H9 (cell line): Measurements from ENCODE around the gene CEP128. TPM values are rescaled to one million over a fixed set of nuclear protein-coding genes. Genes with fewer than 3 reads are reported as not detected.

Experiments
- DNase-seq: peaks from one replicate; pipeline ENCODE4 v3.0.0-alpha.2; 2017
- H2AFZ ChIP-seq: one replicate; pipeline ENCODE4 v1.6.1; 2013; ENCODE audit warnings: mild to moderate bottlenecking, low read length, control low read depth, moderate library complexity
- H2AK5ac ChIP-seq: 2 replicates; pipeline ENCODE4 v1.6.1; 2013; ENCODE audit warnings: low read length, control low read depth, mixed read lengths; ENCODE audit not compliant: insufficient read length
- H2BK120ac ChIP-seq: one replicate; pipeline ENCODE4 v1.6.1; 2013; ENCODE audit warnings: low read depth, mild to moderate bottlenecking, low read length, control low read depth, inconsistent platforms; ENCODE audit not compliant: poor library complexity, severe bottlenecking
- H2BK12ac ChIP-seq: 2 replicates; pipeline ENCODE4 v1.6.1; 2013; ENCODE audit warnings: low read length, control low read depth, mixed read lengths, low read depth; ENCODE audit not compliant: insufficient read length
- H2BK15ac ChIP-seq: 2 replicates; pipeline ENCODE4 v1.6.1; 2013; ENCODE audit warnings: low read depth, low read length, control low read depth
- H2BK20ac ChIP-seq: one replicate; pipeline ENCODE4 v1.6.1; 2013; ENCODE audit warnings: low read depth, mild to moderate bottlenecking, low read length, control low read depth, inconsistent platforms; ENCODE audit not compliant: poor library complexity, severe bottlenecking
- H2BK5ac ChIP-seq: 2 replicates; pipeline ENCODE4 v1.6.1; 2013; ENCODE audit warnings: low read length, control low read depth, mixed read lengths; ENCODE audit not compliant: insufficient read length
- H3K14ac ChIP-seq: 2 replicates; pipeline ENCODE4 v1.6.1; 2013; ENCODE audit warnings: low read length, control low read depth; ENCODE audit not compliant: insufficient read depth
- H3K18ac ChIP-seq: 2 replicates; pipeline ENCODE4 v1.6.1; 2013; ENCODE audit warnings: low read depth, mild to moderate bottlenecking, mixed read lengths, low read length, control low read depth; ENCODE audit not compliant: insufficient read length
- H3K23ac ChIP-seq: 2 replicates; pipeline ENCODE4 v1.6.1; 2013; ENCODE audit warnings: low read length, control low read depth, mixed read lengths, low read depth; ENCODE audit not compliant: insufficient read length
- H3K23me2 ChIP-seq: 2 replicates; pipeline ENCODE4 v1.6.1; 2013; ENCODE audit warnings: low read depth, mild to moderate bottlenecking, mixed read lengths, low read length, control low read depth; ENCODE audit not compliant: insufficient read length, poor library complexity, severe bottlenecking
- H3K27ac ChIP-seq: 2 replicates; pipeline ENCODE4 v1.5.1; 2013; ENCODE audit warnings: low read length, control low read depth, mixed read lengths, low read depth; ENCODE audit not compliant: insufficient read length
- H3K27me3 ChIP-seq: 2 replicates; pipeline ENCODE4 v1.6.1; 2013; ENCODE audit warnings: low read length, control low read depth, inconsistent platforms; ENCODE audit not compliant: insufficient read depth
- H3K4ac ChIP-seq: 2 replicates; pipeline ENCODE4 v1.6.1; 2013; ENCODE audit warnings: low read depth, mild to moderate bottlenecking, control low read depth, inconsistent platforms, low read length, moderate library complexity
- H3K4me1 ChIP-seq: 2 replicates; pipeline ENCODE4 v1.6.1; 2013; ENCODE audit warnings: low read length, control low read depth, inconsistent platforms; ENCODE audit not compliant: insufficient read depth
- H3K4me2 ChIP-seq: 2 replicates; pipeline ENCODE4 v1.6.1; 2013; ENCODE audit warnings: low read length, control low read depth, mixed read lengths; ENCODE audit not compliant: insufficient read length, insufficient read depth
- H3K56ac ChIP-seq: 2 replicates; pipeline ENCODE4 v1.6.1; 2013; ENCODE audit warnings: low read depth, mild to moderate bottlenecking, mixed read lengths, low read length, control low read depth; ENCODE audit not compliant: insufficient read length
- H3K79me1 ChIP-seq: 2 replicates; pipeline ENCODE4 v1.6.1; 2013; ENCODE audit warnings: low read depth, mild to moderate bottlenecking, moderate library complexity, low read length, control low read depth, inconsistent platforms; ENCODE audit not compliant: insufficient read depth, poor library complexity, severe bottlenecking
- H3K79me2 ChIP-seq: 2 replicates; pipeline ENCODE4 v1.6.1; 2013; ENCODE audit warnings: low read length, control low read depth, inconsistent platforms; ENCODE audit not compliant: insufficient read depth
- H3K9ac ChIP-seq: 2 replicates; pipeline ENCODE4 v1.6.1; 2013; ENCODE audit warnings: low read length, control low read depth, mixed read lengths; ENCODE audit not compliant: insufficient read length; ENCODE audit errors: extremely low read depth
- H3K9me3 ChIP-seq: one replicate; pipeline ENCODE4 v1.6.1; 2013; ENCODE audit warnings: low read depth, low read length, inconsistent platforms; ENCODE audit not compliant: control insufficient read depth
- H3T11ph ChIP-seq: one replicate; pipeline ENCODE4 v1.6.1; 2013; ENCODE audit warnings: mild to moderate bottlenecking, low read length, control low read depth, inconsistent platforms
- H4K20me1 ChIP-seq: one replicate; pipeline ENCODE4 v1.6.1; 2013; ENCODE audit not compliant: control insufficient read depth, insufficient read length, insufficient read depth
- H4K5ac ChIP-seq: 2 replicates; pipeline ENCODE4 v1.6.1; 2013; ENCODE audit warnings: low read depth, mild to moderate bottlenecking, mixed read lengths, low read length, control low read depth; ENCODE audit not compliant: insufficient read length
- H4K8ac ChIP-seq: replicated peaks from 2 replicates; pipeline ENCODE4 v1.6.1; 2013; ENCODE audit warnings: low read length, control low read depth, mixed read lengths, low read depth; ENCODE audit not compliant: insufficient read length
- H4K91ac ChIP-seq: 2 replicates; pipeline ENCODE4 v1.6.1; 2013; ENCODE audit warnings: low read depth, mild to moderate bottlenecking, moderate library complexity, mixed read lengths, low read length, control low read depth; ENCODE audit not compliant: insufficient read length
- H3K27ac Mint-ChIP-seq, 3 experiments: 2 replicates in 2 of 3; 3 replicates in 1 of 3; pipeline ENCODE4 v1.8.0; 2020 to 2021; ENCODE audit warnings: mixed read lengths in 3 of 3, mild to moderate bottlenecking in 1 of 3, moderate library complexity in 1 of 3
- H3K27me3 Mint-ChIP-seq: 2 replicates; pipeline ENCODE4 v1.8.0; 2021; ENCODE audit warnings: low read depth, mild to moderate bottlenecking, moderate library complexity, mixed read lengths
- H3K36me3 Mint-ChIP-seq, 3 experiments: 2 replicates in 2 of 3; 3 replicates in 1 of 3; pipeline ENCODE4 v1.8.0; 2020 to 2021; ENCODE audit warnings: low read depth in 3 of 3, mixed read lengths in 3 of 3; ENCODE audit not compliant: insufficient read depth in 1 of 3
- H3K4me1 Mint-ChIP-seq, 2 experiments: 2 replicates each; pipeline ENCODE4 v1.8.0; 2020; ENCODE audit warnings: mixed read lengths in 2 of 2
- H3K4me3 Mint-ChIP-seq, 2 experiments: 2 replicates in 1 of 2; 3 replicates in 1 of 2; pipeline ENCODE4 v1.8.0; 2020 to 2021; ENCODE audit warnings: mild to moderate bottlenecking in 2 of 2, mixed read lengths in 2 of 2, moderate library complexity in 1 of 2
- H3K9me3 Mint-ChIP-seq, 2 experiments: 2 replicates in 1 of 2; 3 replicates in 1 of 2; pipeline ENCODE4 v1.8.0; 2020; ENCODE audit warnings: mild to moderate bottlenecking in 2 of 2, mixed read lengths in 2 of 2, moderate library complexity in 1 of 2
- CTCF ChIP-seq: fragments of 200-600 bp; sonication (generic); conservative IDR thresholded peaks from 3 replicates; pipeline ENCODE4 v1.8.0; 2021; ENCODE audit warnings: antibody characterized with exemption, mild to moderate bottlenecking
- WGBS: extraction: QIAGEN DNeasy Blood & Tissue Kit; methylation state at CpG from one replicate; pipeline ENCODE4 v1.1.7; 2013; ENCODE audit warnings: missing lambda C conversion rate, low lambda C conversion rate, mixed read lengths; ENCODE audit not compliant: insufficient read length; ENCODE audit errors: extremely low coverage; 5-methylcytosine and 5-hydroxymethylcytosine counted together
- total RNA-seq: library from RNA; stranded (reverse); gene quantifications from 2 replicates; pipeline ENCODE4 v1.2.1, GENCODE V29; 2021

CEP128 gene
- total RNA-seq, 1 experiment from 2014 or later, result 16.3 TPM

GRCh38 chr14:80489513-80489912 is 452.0 kb downstream of the CEP128 start:
- no peak for TF ChIP-seq CTCF
- no peak overlapping the region for H3K56ac ChIP-seq
- WGBS, result no CpG with 5 or more reads among the region's 3 CpGs

More at GRCh38 chr14:80489513-80489912, 452.0 kb downstream of the CEP128 start:
- H3K23me2 ChIP-seq, result no peaks in the 10 kb centered on the region
- H3K27me3 Mint-ChIP-seq, result no peaks in the 10 kb centered on the region; the same call in 1 of the 2 replicates
- H2AFZ ChIP-seq, result no peak overlapping the region
- no peak overlapping the region for H2AK5ac ChIP-seq
- no peak overlapping the region for H3K4me3 Mint-ChIP-seq
- H3K9ac ChIP-seq, result no peak overlapping the region
- H3K4me1 ChIP-seq, result no peaks in the 10 kb centered on the region; the same call in 1 of the 2 replicates
- H3K27me3 ChIP-seq, result no peaks in the 10 kb centered on the region
- H2BK5ac ChIP-seq, result no peak overlapping the region
- no peak overlapping the region for H4K8ac ChIP-seq
- DNase-seq, result no peak
- no peaks in the 10 kb centered on the region for H3K9me3 ChIP-seq
- H3K27ac ChIP-seq, result no peak overlapping the region
- no peaks in the 10 kb centered on the region for H3K79me1 ChIP-seq
- no peak overlapping the region for H3K4ac ChIP-seq
- H3K27ac Mint-ChIP-seq, result no peak overlapping the region; a peak in 1 of 7 replicates
- H3K36me3 Mint-ChIP-seq, result no peaks in the 10 kb centered on the region; a peak in 1 of 7 replicates
- no peak overlapping the region for H3K4me2 ChIP-seq
- H2BK12ac ChIP-seq, result no peak overlapping the region
- H4K20me1 ChIP-seq, result no peaks in the 10 kb centered on the region
- H3K18ac ChIP-seq, result no peak overlapping the region
- H3K4me1 Mint-ChIP-seq, result peaks cover 10 to 17% of the 10 kb centered on the region in 2 experiments
- H2BK20ac ChIP-seq, result no peak overlapping the region
- peaks cover 4 to 6% of the 10 kb centered on the region in 2 experiments; a peak in 2 of 5 replicates for H3K9me3 Mint-ChIP-seq
- H3K14ac ChIP-seq, result no peak overlapping the region
- no peak overlapping the region for H4K91ac ChIP-seq
- H3K23ac ChIP-seq, result no peak overlapping the region
- no peak overlapping the region for H4K5ac ChIP-seq
- H2BK15ac ChIP-seq, result no peak overlapping the region
- H3K79me2 ChIP-seq, result no peaks in the 10 kb centered on the region
- no peak overlapping the region for H3T11ph ChIP-seq
- H2BK120ac ChIP-seq, result no peak overlapping the region
